Activated CD8-positive, alpha-beta memory T cell treated with anti-CD3 and anti-CD28 coated beads, Interleukin-2, amount 50 U/mL, for 4 hours (primary cell): Measurements from ENCODE around the gene SNUPN.

Experiments
- DNase-seq: peaks from one replicate; pipeline ENCODE4 v3.0.0-alpha.2; 2020

Gene SNUPN

DNA sequence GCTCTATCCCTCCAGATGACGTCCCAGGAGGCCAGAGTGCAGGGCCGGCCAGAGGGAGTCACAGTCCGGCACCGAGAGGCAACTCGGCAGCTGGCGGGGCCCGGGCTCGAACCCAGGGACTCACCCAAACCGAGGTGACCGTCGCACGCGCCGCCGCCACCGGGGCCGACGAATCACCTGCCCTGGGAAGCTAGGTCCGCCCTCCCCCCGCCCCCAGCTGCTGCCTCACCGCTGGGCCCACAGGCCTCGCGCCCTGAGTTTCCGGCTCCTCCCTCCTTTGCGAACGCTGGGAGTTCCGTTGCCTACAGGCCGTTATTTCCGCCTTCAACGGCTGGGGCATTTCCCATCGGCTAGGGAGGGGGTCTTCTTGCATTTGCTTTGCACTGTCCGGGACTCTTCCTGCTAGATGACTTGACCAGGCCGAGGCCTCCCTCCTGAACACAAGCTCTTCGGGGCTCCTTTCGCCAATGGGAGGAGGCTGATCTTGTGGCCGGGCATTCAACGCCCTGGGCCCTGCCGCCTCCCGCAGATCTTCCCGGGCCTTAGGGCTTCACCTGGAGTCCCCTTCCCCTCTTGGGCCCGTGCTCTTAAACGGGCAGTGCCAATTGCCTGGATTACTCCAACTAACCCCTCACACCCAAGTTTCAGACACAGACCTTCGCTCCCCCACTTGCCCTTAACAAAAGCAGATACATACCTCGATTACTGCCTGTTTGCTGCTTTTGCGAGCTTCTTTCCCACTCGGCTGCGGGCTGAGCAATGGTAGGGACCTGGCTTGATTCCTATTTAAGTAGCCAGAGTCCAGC, at the start of gene SNUPN:
Gene SNUPN, minus strand, starts transcription at position 184 of the 806 bp plus-strand sequence. CDS start 4,674 bp downstream, outside the sequence.
- DNase-seq = peak; percentile 91

GRCh38 chr15:75674366-75674765, 48.8 kb upstream of the SNUPN start:
- no peak for DNase-seq

DNA sequence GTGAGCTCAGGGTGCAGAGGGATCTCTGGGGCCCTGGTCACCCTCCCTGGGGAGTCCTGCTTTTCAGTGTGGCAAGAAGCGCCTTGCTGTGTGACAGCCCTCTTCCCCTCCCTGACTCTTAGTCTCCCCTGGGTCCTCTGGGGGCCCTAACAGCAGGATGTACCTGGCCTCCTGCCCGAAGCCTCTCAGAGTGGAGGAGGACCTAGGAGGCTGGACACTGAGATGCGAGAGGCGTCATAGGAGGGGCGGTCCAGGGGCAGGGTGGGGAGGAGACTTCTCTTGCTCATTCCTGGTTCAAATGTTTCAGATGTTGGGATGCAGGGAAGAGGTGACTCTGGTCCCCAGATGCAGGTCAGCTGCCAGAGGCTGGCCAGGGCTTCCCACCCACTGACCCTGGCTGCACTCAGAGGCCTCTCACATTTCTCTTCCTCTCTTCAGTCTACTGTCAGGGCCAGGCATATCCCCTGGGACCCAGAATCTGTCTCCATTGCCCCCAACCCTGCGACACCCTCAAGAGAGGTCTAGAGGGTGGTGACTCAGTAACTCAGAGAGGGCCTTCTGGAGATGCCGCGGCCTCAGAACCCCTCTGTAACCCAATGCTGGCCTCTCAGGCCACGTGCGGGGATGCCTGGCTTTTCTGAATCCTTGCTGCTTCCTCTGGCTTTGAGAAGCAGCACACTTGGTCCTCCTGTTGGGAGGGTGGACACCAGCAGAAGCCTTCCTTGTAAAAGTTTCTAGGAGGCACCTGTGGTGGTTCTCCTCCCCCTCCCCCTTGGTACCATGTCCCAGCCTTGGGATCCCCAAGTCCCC, 48.1 kb upstream of the SNUPN start:
- DNase-seq = no peak

GRCh38 chr15:75672646-75673425, 47.3 kb upstream of the SNUPN start:
- no peak for DNase-seq

DNA sequence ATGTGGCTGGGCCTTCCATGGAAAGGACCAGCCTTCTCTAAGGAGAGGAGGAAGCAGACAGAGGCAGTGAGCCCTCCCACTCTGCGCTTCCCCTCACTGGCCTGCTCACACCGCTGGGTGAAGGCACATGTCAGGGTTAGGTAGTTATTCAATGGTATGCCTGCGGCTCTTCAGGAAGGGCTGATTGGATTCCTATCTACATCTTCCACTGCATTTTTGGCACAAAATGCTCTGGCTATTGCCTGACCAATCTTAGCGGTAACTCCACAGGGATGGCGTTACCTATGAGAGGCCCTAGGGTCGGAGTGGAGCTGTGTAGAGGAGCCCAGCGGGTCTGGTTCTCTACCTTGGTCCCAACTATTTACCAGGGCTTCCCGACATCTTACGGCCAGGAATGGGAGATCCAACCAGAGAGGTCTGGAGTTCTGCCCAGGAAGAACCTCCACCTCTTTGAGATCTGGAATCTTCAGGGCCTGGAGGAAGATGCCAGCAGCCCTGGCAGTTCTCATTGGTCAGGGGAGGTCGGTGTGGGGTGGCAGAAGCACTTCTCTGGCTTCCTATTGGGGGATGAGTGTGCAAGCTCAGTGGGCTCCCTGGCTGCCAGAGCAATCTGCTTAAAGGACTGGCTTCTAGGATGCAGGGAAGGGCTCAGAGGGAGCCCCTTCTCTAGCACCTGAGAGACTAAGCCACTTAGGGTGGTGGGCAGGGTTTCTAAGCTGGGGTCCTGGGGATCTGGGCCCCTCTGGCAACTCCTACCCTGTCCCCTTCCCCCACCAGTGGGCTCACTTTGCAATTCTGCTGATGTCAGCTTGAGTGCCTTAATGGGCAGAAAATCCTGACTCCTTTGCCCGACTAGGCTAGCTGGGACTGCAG, 46.4 kb upstream of the SNUPN start:
- no peak for DNase-seq

GRCh38 chr15:75669879-75670212, 44.3 kb upstream of the SNUPN start:
- no peak for DNase-seq

DNA sequence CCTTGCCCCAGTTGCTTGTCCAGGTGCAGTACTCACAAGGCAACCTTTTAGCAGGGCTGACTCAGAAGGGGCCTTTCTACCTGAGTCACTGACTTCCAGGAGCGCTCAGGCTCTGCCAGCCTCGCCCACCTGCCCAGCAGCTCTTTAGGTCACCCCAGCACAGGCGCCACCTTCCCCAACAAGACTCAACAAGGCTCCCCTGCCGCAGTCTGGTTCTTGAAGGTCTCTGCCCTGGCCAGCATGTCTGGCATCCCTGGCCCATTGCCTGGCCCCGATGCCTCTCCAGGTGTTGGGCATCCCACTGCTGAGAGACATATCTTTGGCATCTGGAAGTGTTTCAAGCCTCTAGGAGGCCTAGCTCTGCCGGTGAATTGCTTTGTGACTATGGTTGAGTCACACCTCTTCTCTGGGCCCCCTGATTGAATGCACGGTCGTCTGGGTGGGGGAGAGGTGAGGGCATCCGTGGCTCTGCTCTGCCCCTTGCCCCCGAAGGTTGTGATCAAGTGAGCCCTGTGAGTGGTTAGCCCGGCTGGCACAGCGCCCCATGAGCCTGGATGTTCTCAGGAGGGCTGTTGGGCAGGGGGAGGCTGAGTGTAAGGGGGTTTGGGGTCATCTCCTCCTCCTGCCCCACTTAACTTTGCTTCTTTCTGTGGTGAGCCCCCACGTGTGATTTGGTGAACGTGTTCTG, 43.8 kb upstream of the SNUPN start:
- no peak for DNase-seq

DNA sequence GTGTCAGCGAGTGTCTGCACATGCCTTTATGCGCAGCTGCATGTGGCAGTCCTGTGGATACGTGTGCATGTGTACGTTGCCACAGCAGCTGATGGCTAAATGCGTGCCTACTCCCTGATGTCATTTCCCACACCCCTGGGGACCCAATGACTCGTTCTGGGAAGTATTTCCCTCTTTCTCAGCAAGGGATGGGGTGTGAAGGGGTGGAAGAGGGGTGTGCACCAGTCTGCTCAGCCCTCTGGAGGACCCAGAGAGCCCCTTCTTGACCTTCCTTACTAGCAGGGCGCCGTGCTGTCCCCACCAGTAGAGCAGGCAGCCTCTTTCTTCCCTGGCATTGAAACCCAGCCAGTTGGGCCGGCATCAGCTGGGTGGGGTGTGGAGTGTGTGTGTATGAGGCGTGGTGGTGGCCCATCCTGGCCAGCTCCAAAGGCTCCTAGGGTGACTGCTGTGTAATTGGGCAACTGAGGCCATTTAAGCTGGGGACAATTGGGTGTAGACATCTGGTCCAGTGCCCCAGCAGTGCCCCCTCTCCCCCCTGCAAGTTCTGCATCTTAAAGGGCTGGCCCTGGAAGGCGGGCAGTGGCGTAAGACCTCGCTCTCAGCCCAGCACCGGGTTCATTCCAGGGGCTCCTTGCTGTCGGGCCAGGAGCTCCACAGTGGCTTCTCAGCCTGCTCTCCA, 41.4 kb upstream of the SNUPN start:
- no peak for DNase-seq

- no peak for DNase-seq
Observed at GRCh38 chr15:75663931-75664421, 38.5 kb upstream of the SNUPN start.

DNA sequence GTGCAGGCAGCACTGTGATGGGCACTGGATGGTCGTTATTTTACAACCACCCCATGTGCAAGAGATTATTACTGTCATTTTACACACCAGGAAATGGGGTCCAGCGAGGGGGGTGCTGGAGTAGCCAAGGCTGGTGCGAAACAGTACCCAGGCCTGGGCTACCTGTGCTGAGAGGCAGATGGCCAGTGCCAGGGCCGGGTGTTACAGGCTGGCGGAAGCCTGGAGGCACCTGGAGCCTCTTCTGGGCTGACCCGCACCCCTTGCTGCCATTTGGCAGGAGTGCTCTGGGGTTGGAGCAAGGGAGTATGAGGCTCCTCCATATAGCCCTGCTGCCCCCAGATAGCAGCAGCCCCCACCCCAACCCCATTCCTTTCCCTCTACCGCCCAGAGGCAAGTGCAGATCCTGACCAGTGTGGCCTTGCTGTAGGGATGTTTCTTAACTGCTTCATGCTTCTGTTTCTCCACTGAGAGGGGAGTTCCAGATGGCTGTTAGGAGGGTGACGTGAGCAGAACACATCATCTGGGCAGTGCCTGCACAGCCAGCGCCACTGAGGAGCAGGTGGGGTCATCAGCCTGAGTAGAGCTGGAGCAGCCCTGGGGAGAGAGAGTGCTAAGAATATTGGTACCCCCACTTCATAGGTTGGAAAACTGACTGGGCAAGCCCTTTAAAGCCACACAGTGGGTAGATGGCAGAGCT, 37.4 kb upstream of the SNUPN start:
- DNase-seq = no peak

DNA sequence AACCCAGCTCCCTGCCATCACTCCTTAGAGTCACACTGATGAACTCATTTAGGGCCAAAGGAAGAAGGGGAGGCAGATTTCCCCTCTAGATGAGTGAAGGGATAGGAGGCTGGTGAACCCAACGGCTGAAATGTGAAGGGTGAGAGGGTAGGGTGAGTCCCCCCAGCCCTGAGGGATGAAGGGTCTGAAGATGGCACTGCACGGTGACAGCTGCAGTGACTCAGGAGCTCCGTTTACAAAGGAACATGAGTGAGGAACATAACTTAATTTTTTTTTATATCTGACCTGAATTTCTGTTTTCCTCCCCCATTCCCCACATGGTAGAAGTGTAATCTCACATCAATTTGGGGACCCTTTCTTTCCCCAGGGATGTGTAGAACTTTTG, 36.2 kb upstream of the SNUPN start:
- no peak for DNase-seq

DNA sequence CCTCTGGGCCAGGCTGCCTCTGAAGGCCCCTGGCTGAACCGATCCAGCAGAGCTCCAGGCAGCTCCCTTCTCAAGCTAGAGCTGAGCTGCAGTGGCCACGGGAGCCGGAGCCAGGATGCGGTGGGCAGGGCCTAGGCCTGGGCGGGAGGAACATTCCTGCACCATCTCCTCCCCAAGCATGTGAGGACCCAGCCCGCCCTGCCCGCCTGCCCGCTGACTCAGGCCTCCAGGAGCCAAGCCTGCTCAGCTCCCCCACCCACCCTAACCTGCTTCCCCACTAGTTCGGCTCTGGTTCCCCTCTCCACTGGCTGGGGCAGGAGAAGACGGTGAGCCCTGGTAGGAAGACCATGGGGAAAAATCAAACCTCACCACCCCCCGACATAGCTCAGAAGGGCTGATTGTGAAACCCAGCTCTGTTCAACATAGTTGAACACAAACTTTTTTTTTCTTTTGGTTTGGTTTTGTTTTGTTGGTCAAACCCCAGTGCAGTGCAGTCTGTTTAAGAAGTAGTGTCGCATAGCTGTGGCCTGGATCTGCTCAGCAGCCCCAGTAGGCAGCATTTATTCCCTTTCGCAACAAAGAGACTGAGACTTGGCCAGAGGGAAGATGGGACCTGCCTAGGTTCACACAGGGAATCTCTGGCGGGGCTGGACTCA, 35.7 kb upstream of the SNUPN start:
- no peak for DNase-seq

DNA sequence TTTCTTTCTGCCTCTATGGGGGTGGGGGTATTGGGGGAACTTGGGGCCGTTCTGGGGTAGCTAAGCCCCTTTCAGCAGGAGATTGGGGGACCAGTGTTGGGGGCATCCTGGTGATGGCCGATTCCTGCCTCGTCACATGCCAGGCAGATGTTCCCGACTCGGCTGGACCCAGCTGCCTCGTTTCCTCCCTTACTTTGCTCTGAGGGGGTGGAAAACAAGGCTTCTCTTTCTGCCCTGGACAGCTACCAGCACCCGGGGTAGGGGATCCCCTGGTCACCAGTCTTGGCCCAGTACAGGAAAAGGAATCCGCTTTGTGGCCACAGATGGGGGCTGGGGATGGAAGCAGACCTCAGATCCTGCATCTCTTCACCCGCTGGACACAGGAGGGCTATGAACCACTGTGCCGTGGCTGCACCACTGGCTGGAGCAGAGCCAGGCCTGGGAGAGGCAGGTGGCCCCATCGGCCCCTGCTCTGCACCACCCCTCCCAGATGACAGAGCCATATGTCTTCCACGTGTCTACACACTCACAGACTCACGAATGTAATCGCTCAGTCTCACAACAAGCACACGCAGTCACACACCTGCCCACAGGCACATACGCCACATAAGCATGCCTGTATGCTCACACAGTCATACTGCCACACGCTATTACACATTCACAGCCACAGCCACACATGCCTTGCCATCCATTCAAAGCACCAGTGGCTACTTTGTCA, 34.6 kb upstream of the SNUPN start:
- no peak for DNase-seq

DNA sequence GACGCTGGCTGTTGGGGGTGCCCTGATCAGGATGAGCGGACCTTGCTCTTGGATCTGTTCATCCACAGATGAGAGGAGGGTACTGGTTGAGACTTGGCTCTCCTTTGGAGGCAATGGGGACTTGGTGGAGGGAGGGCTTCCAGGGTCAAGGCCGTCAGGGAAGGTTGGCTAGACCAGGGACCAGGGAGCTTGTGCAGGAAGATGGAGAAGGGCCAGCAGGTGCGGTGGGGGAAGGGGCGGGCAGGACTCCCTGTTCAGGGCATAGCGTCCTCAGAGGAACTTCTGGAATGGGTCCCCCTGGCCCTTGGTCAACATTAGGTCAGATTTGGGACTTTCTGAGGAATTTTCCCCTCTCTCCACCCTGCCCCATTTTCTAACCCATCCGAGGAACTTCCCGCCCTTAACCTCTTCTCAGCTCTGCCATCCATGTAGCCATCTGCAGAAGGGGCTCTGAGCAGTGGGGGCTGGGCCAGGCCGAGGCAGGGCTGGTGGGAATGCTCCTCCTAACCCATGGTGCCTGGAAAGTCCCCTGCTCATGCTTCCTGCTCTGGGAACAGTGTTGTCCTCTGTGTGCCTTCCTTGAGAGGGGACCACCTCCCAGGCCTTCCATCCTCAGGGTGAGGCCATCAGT, 33.7 kb upstream of the SNUPN start:
- DNase-seq = no peak

DNA sequence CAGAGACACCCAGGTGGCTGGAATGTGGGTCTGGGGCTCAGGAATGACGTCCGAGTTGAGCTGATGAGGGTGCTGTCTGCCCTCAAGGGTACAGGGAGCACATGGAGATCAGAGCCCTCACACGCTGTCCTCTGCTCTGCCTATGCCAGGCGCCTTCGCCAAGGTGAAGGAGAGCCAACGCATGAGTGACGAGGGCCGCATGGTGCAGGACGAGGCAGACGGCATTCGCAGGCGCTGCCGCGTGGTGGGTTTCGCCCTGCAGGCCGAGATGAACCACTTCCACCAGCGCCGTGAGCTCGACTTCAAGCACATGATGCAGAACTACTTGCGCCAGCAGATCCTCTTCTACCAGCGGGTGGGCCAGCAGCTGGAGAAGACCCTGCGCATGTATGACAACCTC, 31.3 kb upstream of the SNUPN start:
- no peak for DNase-seq

- no peak for DNase-seq
Observed at GRCh38 chr15:75656331-75656730, 30.8 kb upstream of the SNUPN start.

DNA sequence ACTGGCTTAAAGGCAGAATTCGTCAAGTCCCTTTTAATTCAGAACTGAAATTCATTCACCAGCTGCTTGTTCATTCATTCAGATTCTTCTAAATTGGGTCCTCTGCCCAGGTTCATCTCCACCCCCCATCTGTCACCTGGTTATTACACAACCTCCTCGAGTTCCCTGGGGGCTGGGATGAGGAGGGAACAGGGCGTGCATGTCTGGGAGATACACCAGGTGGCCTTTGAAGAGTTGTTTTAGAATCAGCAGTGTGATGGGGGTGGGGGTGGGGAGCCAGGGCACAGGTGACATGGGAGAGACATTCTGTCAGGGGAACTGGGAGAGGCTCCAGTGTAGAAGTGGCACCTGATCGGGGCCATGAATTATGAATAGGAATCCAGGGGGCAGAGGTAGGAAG, 30.4 kb upstream of the SNUPN start:
- no peak for DNase-seq

GRCh38 chr15:75654201-75654907, 28.8 kb upstream of the SNUPN start:
- no peak for DNase-seq
